H9 (cell line): ENCODE measurements around the gene PLXNA4. TPM values are rescaled to one million over a fixed set of nuclear protein-coding genes. Genes with fewer than 3 reads are reported as not detected.

Experiments
- DNase-seq: peaks from one replicate; pipeline ENCODE4 v3.0.0-alpha.2; 2017
- H2AFZ ChIP-seq: one replicate; pipeline ENCODE4 v1.6.1; 2013; ENCODE audit warnings: mild to moderate bottlenecking, low read length, control low read depth, moderate library complexity
- H2AK5ac ChIP-seq: 2 replicates; pipeline ENCODE4 v1.6.1; 2013; ENCODE audit warnings: low read length, control low read depth, mixed read lengths; ENCODE audit not compliant: insufficient read length
- H2BK120ac ChIP-seq: one replicate; pipeline ENCODE4 v1.6.1; 2013; ENCODE audit warnings: low read depth, mild to moderate bottlenecking, low read length, control low read depth, inconsistent platforms; ENCODE audit not compliant: poor library complexity, severe bottlenecking
- H2BK12ac ChIP-seq: 2 replicates; pipeline ENCODE4 v1.6.1; 2013; ENCODE audit warnings: low read length, control low read depth, mixed read lengths, low read depth; ENCODE audit not compliant: insufficient read length
- H2BK15ac ChIP-seq: 2 replicates; pipeline ENCODE4 v1.6.1; 2013; ENCODE audit warnings: low read depth, low read length, control low read depth
- H2BK20ac ChIP-seq: one replicate; pipeline ENCODE4 v1.6.1; 2013; ENCODE audit warnings: low read depth, mild to moderate bottlenecking, low read length, control low read depth, inconsistent platforms; ENCODE audit not compliant: poor library complexity, severe bottlenecking
- H2BK5ac ChIP-seq: 2 replicates; pipeline ENCODE4 v1.6.1; 2013; ENCODE audit warnings: low read length, control low read depth, mixed read lengths; ENCODE audit not compliant: insufficient read length
- H3K14ac ChIP-seq: 2 replicates; pipeline ENCODE4 v1.6.1; 2013; ENCODE audit warnings: low read length, control low read depth; ENCODE audit not compliant: insufficient read depth
- H3K18ac ChIP-seq: 2 replicates; pipeline ENCODE4 v1.6.1; 2013; ENCODE audit warnings: low read depth, mild to moderate bottlenecking, mixed read lengths, low read length, control low read depth; ENCODE audit not compliant: insufficient read length
- H3K23ac ChIP-seq: 2 replicates; pipeline ENCODE4 v1.6.1; 2013; ENCODE audit warnings: low read length, control low read depth, mixed read lengths, low read depth; ENCODE audit not compliant: insufficient read length
- H3K23me2 ChIP-seq: 2 replicates; pipeline ENCODE4 v1.6.1; 2013; ENCODE audit warnings: low read depth, mild to moderate bottlenecking, mixed read lengths, low read length, control low read depth; ENCODE audit not compliant: insufficient read length, poor library complexity, severe bottlenecking
- H3K27ac ChIP-seq: 2 replicates; pipeline ENCODE4 v1.5.1; 2013; ENCODE audit warnings: low read length, control low read depth, mixed read lengths, low read depth; ENCODE audit not compliant: insufficient read length
- H3K27me3 ChIP-seq: 2 replicates; pipeline ENCODE4 v1.6.1; 2013; ENCODE audit warnings: low read length, control low read depth, inconsistent platforms; ENCODE audit not compliant: insufficient read depth
- H3K4ac ChIP-seq: 2 replicates; pipeline ENCODE4 v1.6.1; 2013; ENCODE audit warnings: low read depth, mild to moderate bottlenecking, control low read depth, inconsistent platforms, low read length, moderate library complexity
- H3K4me1 ChIP-seq: 2 replicates; pipeline ENCODE4 v1.6.1; 2013; ENCODE audit warnings: low read length, control low read depth, inconsistent platforms; ENCODE audit not compliant: insufficient read depth
- H3K4me2 ChIP-seq: 2 replicates; pipeline ENCODE4 v1.6.1; 2013; ENCODE audit warnings: low read length, control low read depth, mixed read lengths; ENCODE audit not compliant: insufficient read length, insufficient read depth
- H3K56ac ChIP-seq: 2 replicates; pipeline ENCODE4 v1.6.1; 2013; ENCODE audit warnings: low read depth, mild to moderate bottlenecking, mixed read lengths, low read length, control low read depth; ENCODE audit not compliant: insufficient read length
- H3K79me1 ChIP-seq: 2 replicates; pipeline ENCODE4 v1.6.1; 2013; ENCODE audit warnings: low read depth, mild to moderate bottlenecking, moderate library complexity, low read length, control low read depth, inconsistent platforms; ENCODE audit not compliant: insufficient read depth, poor library complexity, severe bottlenecking
- H3K79me2 ChIP-seq: 2 replicates; pipeline ENCODE4 v1.6.1; 2013; ENCODE audit warnings: low read length, control low read depth, inconsistent platforms; ENCODE audit not compliant: insufficient read depth
- H3K9ac ChIP-seq: 2 replicates; pipeline ENCODE4 v1.6.1; 2013; ENCODE audit warnings: low read length, control low read depth, mixed read lengths; ENCODE audit not compliant: insufficient read length; ENCODE audit errors: extremely low read depth
- H3K9me3 ChIP-seq: one replicate; pipeline ENCODE4 v1.6.1; 2013; ENCODE audit warnings: low read depth, low read length, inconsistent platforms; ENCODE audit not compliant: control insufficient read depth
- H3T11ph ChIP-seq: one replicate; pipeline ENCODE4 v1.6.1; 2013; ENCODE audit warnings: mild to moderate bottlenecking, low read length, control low read depth, inconsistent platforms
- H4K20me1 ChIP-seq: one replicate; pipeline ENCODE4 v1.6.1; 2013; ENCODE audit not compliant: control insufficient read depth, insufficient read length, insufficient read depth
- H4K5ac ChIP-seq: 2 replicates; pipeline ENCODE4 v1.6.1; 2013; ENCODE audit warnings: low read depth, mild to moderate bottlenecking, mixed read lengths, low read length, control low read depth; ENCODE audit not compliant: insufficient read length
- H4K8ac ChIP-seq: replicated peaks from 2 replicates; pipeline ENCODE4 v1.6.1; 2013; ENCODE audit warnings: low read length, control low read depth, mixed read lengths, low read depth; ENCODE audit not compliant: insufficient read length
- H4K91ac ChIP-seq: 2 replicates; pipeline ENCODE4 v1.6.1; 2013; ENCODE audit warnings: low read depth, mild to moderate bottlenecking, moderate library complexity, mixed read lengths, low read length, control low read depth; ENCODE audit not compliant: insufficient read length
- H3K27ac Mint-ChIP-seq, 3 experiments: 2 replicates in 2 of 3; 3 replicates in 1 of 3; pipeline ENCODE4 v1.8.0; 2020 to 2021; ENCODE audit warnings: mixed read lengths in 3 of 3, mild to moderate bottlenecking in 1 of 3, moderate library complexity in 1 of 3
- H3K27me3 Mint-ChIP-seq: 2 replicates; pipeline ENCODE4 v1.8.0; 2021; ENCODE audit warnings: low read depth, mild to moderate bottlenecking, moderate library complexity, mixed read lengths
- H3K36me3 Mint-ChIP-seq, 3 experiments: 2 replicates in 2 of 3; 3 replicates in 1 of 3; pipeline ENCODE4 v1.8.0; 2020 to 2021; ENCODE audit warnings: low read depth in 3 of 3, mixed read lengths in 3 of 3; ENCODE audit not compliant: insufficient read depth in 1 of 3
- H3K4me1 Mint-ChIP-seq, 2 experiments: 2 replicates each; pipeline ENCODE4 v1.8.0; 2020; ENCODE audit warnings: mixed read lengths in 2 of 2
- H3K4me3 Mint-ChIP-seq, 2 experiments: 2 replicates in 1 of 2; 3 replicates in 1 of 2; pipeline ENCODE4 v1.8.0; 2020 to 2021; ENCODE audit warnings: mild to moderate bottlenecking in 2 of 2, mixed read lengths in 2 of 2, moderate library complexity in 1 of 2
- H3K9me3 Mint-ChIP-seq, 2 experiments: 2 replicates in 1 of 2; 3 replicates in 1 of 2; pipeline ENCODE4 v1.8.0; 2020; ENCODE audit warnings: mild to moderate bottlenecking in 2 of 2, mixed read lengths in 2 of 2, moderate library complexity in 1 of 2
- CTCF ChIP-seq: fragments of 200-600 bp; sonication (generic); conservative IDR thresholded peaks from 3 replicates; pipeline ENCODE4 v1.8.0; 2021; ENCODE audit warnings: antibody characterized with exemption, mild to moderate bottlenecking
- WGBS: extraction: QIAGEN DNeasy Blood & Tissue Kit; methylation state at CpG from one replicate; pipeline ENCODE4 v1.1.7; 2013; ENCODE audit warnings: missing lambda C conversion rate, low lambda C conversion rate, mixed read lengths; ENCODE audit not compliant: insufficient read length; ENCODE audit errors: extremely low coverage; 5-methylcytosine and 5-hydroxymethylcytosine counted together
- total RNA-seq: library from RNA; stranded (reverse); gene quantifications from 2 replicates; pipeline ENCODE4 v1.2.1, GENCODE V29; 2021

The PLXNA4 gene
- total RNA-seq, 1 experiment from 2014 or later: 0.35 TPM

GRCh38 chr7:132197772-132198171, 378.5 kb downstream of the PLXNA4 start:
- Histone ChIP-seq H3K18ac (no peak overlapping the region), H3K9me3 (no peaks in the 10 kb centered on the region), H3K27me3 (no peaks in the 10 kb centered on the region), H3K56ac (no peak overlapping the region), H2AFZ (no peak overlapping the region), H3K23me2 (no peaks in the 10 kb centered on the region), H4K8ac (no peak overlapping the region), H2BK20ac (no peak overlapping the region), H3K79me2 (no peaks in the 10 kb centered on the region), H4K5ac (no peak overlapping the region), H3K79me1 (no peaks in the 10 kb centered on the region), H2BK12ac (no peak overlapping the region), H3T11ph (no peak overlapping the region), H3K27ac (no peak overlapping the region), H3K14ac (no peak overlapping the region), H3K9ac (no peak overlapping the region), H3K23ac (no peak overlapping the region), H4K20me1 (no peaks in the 10 kb centered on the region), H2BK15ac (no peak overlapping the region), H2BK120ac (no peak overlapping the region), H3K4ac (no peak overlapping the region), H2AK5ac (no peak overlapping the region), H4K91ac (no peak overlapping the region), H2BK5ac (no peak overlapping the region), H3K4me1 (no peaks in the 10 kb centered on the region), H3K4me2 (no peak overlapping the region)
- no peak for DNase-seq
- H3K4me1 Mint-ChIP-seq: peaks cover 2% of the 10 kb centered on the region in 2 experiments
- H3K27ac Mint-ChIP-seq: no peak overlapping the region
- H3K4me3 Mint-ChIP-seq: no peak overlapping the region
- WGBS: no CpG with 5 or more reads among the region's 2 CpGs
- no peak for TF ChIP-seq CTCF
- peaks cover 5% of the 10 kb centered on the region for H3K27me3 Mint-ChIP-seq
- H3K36me3 Mint-ChIP-seq: 0 out of 7 replicates have a peak, but pooled peaks cover 0 to 3% (median 0%) of the 10 kb centered on the region in 3 experiments
- no peaks in the 10 kb centered on the region; a peak in 1 of 5 replicates for H3K9me3 Mint-ChIP-seq
